A549 (cell line): ENCODE measurements around the gene LMX1B.

ENCODE experiments used
- BHLHE40 ChIP-seq: IDR thresholded peaks from 2 replicates; pipeline ENCODE4 v1.6.1; 2012; ENCODE audit warnings: low read depth, low read length, inconsistent platforms
- CTCF ChIP-seq: fragments of >200 bp; sonication (Bioruptor Twin); formaldehyde crosslinking; IDR thresholded peaks from 3 replicates; pipeline ENCODE4 v1.5.1; 2016
- ESRRA ChIP-seq: fragments of 150-350 bp; IDR thresholded peaks from 2 replicates; pipeline ENCODE4 v1.6.1; 2014; ENCODE audit warnings: mild to moderate bottlenecking, low read length, borderline replicate concordance
- JUNB ChIP-seq: fragments of >200 bp; sonication (Bioruptor Twin); formaldehyde crosslinking; IDR thresholded peaks from 2 replicates; pipeline ENCODE4 v1.6.1; 2016
- MAZ ChIP-seq: fragments of 150-350 bp; IDR thresholded peaks from 2 replicates; pipeline ENCODE4 v1.6.1; 2014; ENCODE audit warnings: antibody characterized with exemption, low read depth, low read length, borderline replicate concordance
- NFE2L2 ChIP-seq: fragments of 150-350 bp; conservative IDR thresholded peaks from 2 replicates; pipeline ENCODE4 v1.6.1; 2014; ENCODE audit warnings: low read length
- PHF8 ChIP-seq: fragments of 200-600 bp; sonication (generic); IDR thresholded peaks from 2 replicates; pipeline ENCODE4 v1.6.1; 2016; ENCODE audit warnings: low read depth, mild to moderate bottlenecking, antibody characterized with exemption, moderate library complexity, borderline replicate concordance
- POLR2A ChIP-seq: IDR thresholded peaks from 2 replicates; pipeline ENCODE4 v1.6.1; 2012; ENCODE audit warnings: mild to moderate bottlenecking, low read length
- RAD21 ChIP-seq, 2 experiments: fragments of >200 bp in 1 of 2; sonication (Bioruptor Twin) in 1 of 2; formaldehyde crosslinking in 1 of 2; IDR thresholded peaks in 1 of 2; conservative IDR thresholded peaks in 1 of 2; 2 replicates in 1 of 2; 3 replicates in 1 of 2; pipeline ENCODE4 v1.6.1; 2012 to 2018; ENCODE audit warnings: inconsistent platforms in 1 of 2
- REST ChIP-seq: fragments of 200-600 bp; sonication (generic); IDR thresholded peaks from 2 replicates; pipeline ENCODE4 v1.6.1; 2016; ENCODE audit warnings: antibody characterized with exemption, mild to moderate bottlenecking, moderate library complexity
- SMC3 ChIP-seq: fragments of >200 bp; sonication (Bioruptor Twin); formaldehyde crosslinking; IDR thresholded peaks from 3 replicates; pipeline ENCODE4 v1.6.1; 2018; ENCODE audit warnings: inconsistent platforms

- TF ChIP-seq POLR2A (no peak), MAZ (no peak), CTCF (no peak), RAD21 (conservative IDR thresholded peaks at IDR 0.05 in 1 of 2, IDR thresholded peaks at IDR 0.05 in 1 of 2) (no peak), BHLHE40 (no peak), JUNB (no peak), NFE2L2 (no peak), REST (no peak), SMC3 (no peak), ESRRA (no peak), PHF8 (no peak)
Observed at GRCh38 chr9:126650404-126651341, 36.9 kb downstream of the LMX1B start.
